K562 (cell line): Measurements from ENCODE around the gene CRKL. TPM values are rescaled to one million over a fixed set of nuclear protein-coding genes. Genes with fewer than 3 reads are reported as not detected.

Source experiments
- BDP1 ChIP-seq: IDR thresholded peaks from 3 replicates; pipeline ENCODE4 v1.6.1; 2011; ENCODE audit not compliant: insufficient read length, insufficient read depth
- CCNT2 ChIP-seq: IDR thresholded peaks from 2 replicates; pipeline ENCODE4 v1.6.1; 2011; ENCODE audit warnings: borderline replicate concordance, low read depth, mild to moderate bottlenecking, moderate library complexity, mixed read lengths, low read length; ENCODE audit not compliant: insufficient read length; ENCODE audit errors: extremely low read depth
- CHD7 ChIP-seq: fragments of 200-600 bp; sonication (generic); IDR thresholded peaks from one replicate; pipeline ENCODE4 v1.6.1; 2012; ENCODE audit warnings: mild to moderate bottlenecking, low read depth, low read length, inconsistent platforms
- COPS2 ChIP-seq: fragments of 450-650 bp; conservative IDR thresholded peaks from 2 replicates; pipeline ENCODE4 v1.6.1; 2016; ENCODE audit warnings: mild to moderate bottlenecking, moderate library complexity
- E2F1 ChIP-seq: sonication (generic); formaldehyde crosslinking; IDR thresholded peaks from 2 replicates; pipeline ENCODE4 v1.8.1; 2023; ENCODE audit warnings: mild to moderate bottlenecking, missing genetic modification reagents, moderate library complexity
- ETS2 ChIP-seq: IDR thresholded peaks from 2 replicates; pipeline ENCODE4 v1.6.1; 2016; ENCODE audit warnings: borderline replicate concordance, missing genetic modification characterization, mild to moderate bottlenecking, moderate library complexity, missing compliant biosample characterization; ENCODE audit not compliant: poor library complexity, severe bottlenecking
- JUND ChIP-seq, 2 experiments: IDR thresholded peaks; 2 replicates in 1 of 2; 3 replicates in 1 of 2; pipeline ENCODE4 v1.6.1; 2011; ENCODE audit warnings: borderline replicate concordance in 2 of 2, low read depth in 2 of 2, low read length in 2 of 2, improper control_type of control experiment in 1 of 2, missing biosample characterization in 1 of 2, missing genetic modification characterization in 1 of 2, missing genetic modification reagents in 1 of 2
- NCOA6 ChIP-seq: fragments of 450-650 bp; IDR thresholded peaks from 2 replicates; pipeline ENCODE4 v1.6.1; 2017; ENCODE audit warnings: mild to moderate bottlenecking
- RBM25 ChIP-seq: fragments of 200-400 bp; formaldehyde crosslinking; IDR thresholded peaks from 2 replicates; pipeline ENCODE4 v1.6.1; 2018; ENCODE audit warnings: low read length, low read depth, moderate library complexity; ENCODE audit not compliant: severe bottlenecking
- RUNX1 ChIP-seq: sonication (generic); IDR thresholded peaks from 2 replicates; pipeline ENCODE4 v1.6.1; 2016; ENCODE audit warnings: antibody characterized with exemption, low read depth
- ZNF133 ChIP-seq: fragments of 250-450 bp; sonication (Bioruptor Pico); IDR thresholded peaks from 2 replicates; pipeline ENCODE4 v1.4.0; 2020; ENCODE audit warnings: mild to moderate bottlenecking
- ZNF75A ChIP-seq: fragments of 450-650 bp; formaldehyde crosslinking; IDR thresholded peaks from 2 replicates; pipeline ENCODE4 v1.4.0; 2020; ENCODE audit warnings: mild to moderate bottlenecking
- polyA plus RNA-seq, 8 experiments: library from polyadenylated mRNA; depleted of rRNA in 4 of 8; stranded (reverse) in 5 of 8; unstranded in 3 of 8; fragments of >200 nt; fragmentation: Nextera tagmentation in 2 of 8; fragmentation: Illumina TruSeq in 1 of 8; extraction: Ambion mirVana in 2 of 8; extraction: Trizol in 1 of 8; gene quantifications; 2 replicates each; pipeline versions ENCODE4 v1.2.1 to v1.2.3, GENCODE V29; 2011 to 2014; ENCODE audit warnings: inconsistent platforms in 1 of 8, missing spikeins in 1 of 8
- total RNA-seq, 7 experiments: library from RNA; depleted of rRNA in 6 of 7; stranded (reverse); fragments of >200 nt in 6 of 7; fragmentation: Illumina TruSeq in 2 of 7; extraction: Trizol in 2 of 7; gene quantifications; 2 replicates each; pipeline versions ENCODE4 v1.2.1 to v1.2.3, GENCODE V29; 2011 to 2021; ENCODE audit warnings: low replicate concordance in 1 of 7

Gene CRKL
- total and polyA plus RNA-seq, 9 of the 15 experiments (the other 6 are each of a cell fraction or from before 2014, with no cell fraction given), result 100 to 263 (median 124) TPM

DNA sequence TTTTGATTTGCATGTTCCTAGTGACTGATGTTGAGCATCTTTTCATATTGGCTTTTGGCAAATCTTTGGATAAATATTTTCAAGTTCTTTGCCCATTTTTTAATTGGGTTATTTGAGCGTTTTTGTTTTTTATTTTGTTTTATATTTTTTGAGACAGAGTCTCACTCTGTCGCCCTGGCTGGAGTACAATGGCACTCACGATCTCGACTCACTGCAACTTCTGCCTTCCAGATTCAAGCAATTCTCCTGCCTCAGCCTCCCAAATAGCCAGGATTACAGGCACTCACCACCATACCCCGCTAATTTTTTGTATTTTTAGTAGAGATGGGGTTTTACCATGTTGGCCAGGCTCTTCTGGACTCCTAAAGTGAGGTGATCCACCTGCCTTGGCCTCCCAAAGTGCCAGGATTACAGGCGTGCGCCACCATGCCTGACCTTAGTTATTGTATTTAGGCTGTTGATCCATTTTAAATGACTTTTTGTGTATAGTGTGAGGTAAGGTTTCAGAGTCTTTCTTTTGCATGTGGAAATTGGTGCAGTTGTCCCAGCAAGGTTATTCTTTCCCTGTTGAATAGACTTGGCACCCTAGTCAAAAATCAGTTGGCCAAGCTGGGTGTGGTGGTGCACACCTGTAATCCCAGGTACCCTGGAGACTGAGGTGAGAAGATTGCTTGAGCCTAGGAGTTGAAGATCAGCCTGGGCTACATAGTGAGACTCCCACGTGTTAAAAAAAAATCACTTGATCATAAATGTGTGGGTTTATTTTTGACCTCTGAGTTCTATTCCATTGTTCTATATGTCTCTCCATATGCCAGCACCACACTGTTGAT is 26.1 kb downstream of the CRKL start (continued):
- TF ChIP-seq CHD7 (no peak), BDP1 (no peak), E2F1 (CRISPR knock-in tag) (no peak; the same call in 1 of the 2 replicates), CCNT2 (no peak), RBM25 (no peak), NCOA6 (no peak), COPS2 (no peak), ZNF75A (CRISPR knock-in tag) (no peak), ZNF133 (CRISPR knock-in tag) (no peak), ETS2 (tag) (no peak), JUND (IDR thresholded peaks at IDR 0.05; ENCODE audit: borderline replicate concordance, low read depth, low read length) (no peak), JUND (tag; IDR thresholded peaks at IDR 0.05; ENCODE audit: borderline replicate concordance, low read depth, low read length) (no peak), RUNX1 (no peak)
